ENCODE measurements around the gene HS6ST2. TPM values are rescaled to one million over a fixed set of nuclear protein-coding genes. Genes with fewer than 3 reads are reported as not detected.
A peak's percentile ranks its signal among the peaks of the same experiment; 100 is the strongest.
"Not testable (repeated sequence)": the region's sequence is repeated elsewhere in the genome, so short reads cannot be mapped to it uniquely, and the experiment has no call there.

The HS6ST2 gene
- total RNA-seq, 1 experiment from 2014 or later, result 3.9 TPM

- no peak for DNase-seq (ENCODE audit: low spot score)
Observed at GRCh38 chrX:132940727-132941327, 17.6 kb downstream of the HS6ST2 start.

- DNase-seq (ENCODE audit: low spot score), result no peak
Observed at GRCh38 chrX:132933170-132933569, 25.3 kb downstream of the HS6ST2 start.

- DNase-seq (ENCODE audit: low spot score), result no peak
Observed at GRCh38 chrX:132924426-132924825, 34.0 kb downstream of the HS6ST2 start.

GRCh38 chrX:132918523-132918922 is 39.9 kb downstream of the HS6ST2 start:
- DNase-seq (ENCODE audit: low spot score), result no peak

GRCh38 chrX:132916349-132916748 is 42.1 kb downstream of the HS6ST2 start:
- DNase-seq (ENCODE audit: low spot score), result no peak

- peak; percentile 76 for DNase-seq (ENCODE audit: low spot score)
Observed at GRCh38 chrX:132909643-132910042, 48.8 kb downstream of the HS6ST2 start.

- peak; percentile 20 for DNase-seq (ENCODE audit: low spot score)
Observed at GRCh38 chrX:132908891-132909290, 49.5 kb downstream of the HS6ST2 start.

GRCh38 chrX:132900633-132901293 is 57.7 kb downstream of the HS6ST2 start:
- DNase-seq (ENCODE audit: low spot score), result no peak

GRCh38 chrX:132887569-132887968 is 70.9 kb downstream of the HS6ST2 start:
- no peak for DNase-seq (ENCODE audit: low spot score)

- no peak for DNase-seq (ENCODE audit: low spot score)
Observed at GRCh38 chrX:132883358-132883915, 75.0 kb downstream of the HS6ST2 start.

- not testable (repeated sequence) for DNase-seq (ENCODE audit: low spot score)
Observed at GRCh38 chrX:132880753-132881152, 77.7 kb downstream of the HS6ST2 start.

GRCh38 chrX:132877954-132878536 is 80.4 kb downstream of the HS6ST2 start:
- DNase-seq (ENCODE audit: low spot score), result no peak

- DNase-seq (ENCODE audit: low spot score), result peak; percentile 58
Observed at GRCh38 chrX:132876523-132877338, 81.7 kb downstream of the HS6ST2 start.

- DNase-seq (ENCODE audit: low spot score), result peak; percentile 29
Observed at GRCh38 chrX:132875650-132876522, 82.5 kb downstream of the HS6ST2 start.

GRCh38 chrX:132862562-132862961 is 95.9 kb downstream of the HS6ST2 start:
- DNase-seq (ENCODE audit: low spot score), result no peak

GRCh38 chrX:132861076-132861475 is 97.4 kb downstream of the HS6ST2 start:
- DNase-seq (ENCODE audit: low spot score), result no peak

GRCh38 chrX:132860200-132860599 is 98.2 kb downstream of the HS6ST2 start:
- DNase-seq (ENCODE audit: low spot score), result no peak

GRCh38 chrX:132858018-132858417 is 100.4 kb downstream of the HS6ST2 start:
- DNase-seq (ENCODE audit: low spot score), result peak; percentile 54

- DNase-seq (ENCODE audit: low spot score), result no peak
Observed at GRCh38 chrX:132855780-132856341, 102.6 kb downstream of the HS6ST2 start.

GRCh38 chrX:132853040-132853439 is 105.4 kb downstream of the HS6ST2 start:
- peak; percentile 5 for DNase-seq (ENCODE audit: low spot score)

Data from H4 (cell line).